GM21717 (cell line): Measurements from ENCODE around the gene SERTAD2.

ENCODE experiments used
- ATAC-seq: cut with Tn5 transposase; IDR thresholded peaks from one replicate; pipeline ENCODE4 v1.9.1; 2021; ENCODE audit warnings: mild to moderate bottlenecking, moderate library complexity; ENCODE audit not compliant: unreplicated experiment

SERTAD2 gene

GRCh38 chr2:64630752-64631151 is 23.0 kb downstream of the SERTAD2 start:
- no peak for ATAC-seq

- no peak for ATAC-seq
Measured at GRCh38 chr2:64629875-64630274, 23.8 kb downstream of the SERTAD2 start.

- ATAC-seq: no peak
Measured at GRCh38 chr2:64629329-64629781, 24.4 kb downstream of the SERTAD2 start.

GRCh38 chr2:64627860-64628841 is 25.6 kb downstream of the SERTAD2 start:
- ATAC-seq: no peak

GRCh38 chr2:64626963-64627760 is 26.6 kb downstream of the SERTAD2 start:
- no peak for ATAC-seq

- ATAC-seq: no peak
Measured at GRCh38 chr2:64626146-64626809, 27.4 kb downstream of the SERTAD2 start.

GRCh38 chr2:64625299-64626145 is 28.2 kb downstream of the SERTAD2 start:
- ATAC-seq: no peak

- ATAC-seq: no peak
Measured at GRCh38 chr2:64624862-64625261, 28.9 kb downstream of the SERTAD2 start.

GRCh38 chr2:64624108-64624610 is 29.6 kb downstream of the SERTAD2 start:
- no peak for ATAC-seq

- ATAC-seq: no peak
Measured at GRCh38 chr2:64623242-64623850, 30.4 kb downstream of the SERTAD2 start.

GRCh38 chr2:64622443-64623241 is 31.1 kb downstream of the SERTAD2 start:
- ATAC-seq: no peak

GRCh38 chr2:64620661-64621060 is 33.1 kb downstream of the SERTAD2 start:
- ATAC-seq: no peak

GRCh38 chr2:64617631-64618151 is 36.0 kb downstream of the SERTAD2 start:
- ATAC-seq: no peak

GRCh38 chr2:64615844-64616536 is 37.7 kb downstream of the SERTAD2 start:
- ATAC-seq: no peak

GRCh38 chr2:64615192-64615763 is 38.4 kb downstream of the SERTAD2 start:
- no peak for ATAC-seq

- no peak for ATAC-seq
Measured at GRCh38 chr2:64613276-64613675, 40.4 kb downstream of the SERTAD2 start.

GRCh38 chr2:64612575-64613195 is 41.0 kb downstream of the SERTAD2 start:
- ATAC-seq: no peak
